Right lobe of liver (tissue), 4 donors: ENCODE data around the gene RBFA.

Experiments
- CTCF ChIP-seq, 4 donors: fragments of 200-600 bp in 3 of 4; fragments of 450-650 bp in 1 of 4; IDR thresholded peaks; one replicate each; pipeline versions ENCODE4 v1.5.1 to v1.8.0; 2016 to 2022; ENCODE audit warnings: antibody characterized with exemption in 4 of 4, mild to moderate bottlenecking in 2 of 4
- POLR2A ChIP-seq: fragments of 450-650 bp; IDR thresholded peaks from one replicate; pipeline ENCODE4 v1.6.1; 2017; ENCODE audit warnings: antibody characterized with exemption, mild to moderate bottlenecking
- donor health status: DM: no; HTN: no; CAD: no.
- donor health status: DM: no; HTN: no; CAD: no.
- donor health status: DM: no; HTN: yes; CAD: no.

DNA sequence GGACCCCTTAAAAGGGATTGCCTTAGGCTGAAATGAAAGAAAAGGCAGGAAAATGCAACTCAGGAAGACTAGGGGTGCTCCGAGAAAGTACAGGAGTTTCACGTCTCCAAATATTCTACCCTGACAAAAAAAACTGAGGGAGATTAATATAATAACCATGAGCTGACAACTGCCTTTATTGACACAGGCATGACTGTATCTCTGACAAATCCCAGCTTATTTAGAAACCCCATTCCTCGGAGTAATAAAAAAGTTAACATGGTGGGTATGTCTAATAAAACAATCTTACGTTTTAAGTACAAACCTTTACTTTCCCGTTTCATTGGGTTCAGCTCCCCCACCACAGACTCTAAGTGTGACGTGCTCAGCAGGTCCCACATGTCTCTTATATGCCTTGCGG, 7.9 kb upstream of the RBFA start:
- TF ChIP-seq CTCF (IDR thresholded peaks at IDR 0.05): no peak
- TF ChIP-seq POLR2A: no peak
